Liver (tissue), 9 donors: ENCODE data around the gene SLC17A7. TPM values are rescaled to one million over a fixed set of nuclear protein-coding genes. Genes with fewer than 3 reads are reported as not detected.

ENCODE experiments used
- DNase-seq: peaks from one replicate; pipeline ENCODE4 v3.0.0-alpha.2; 2017; ENCODE audit warnings: low spot score
- H3K27ac ChIP-seq, 2 donors: one replicate each; pipeline ENCODE4 v1.7.0; 2013; ENCODE audit warnings: inconsistent platforms in 2 of 2, low read length in 2 of 2, control low read depth in 1 of 2, low read depth in 1 of 2, mild to moderate bottlenecking in 1 of 2
- H3K27me3 ChIP-seq, 4 donors: one replicate each; pipeline versions ENCODE4 v1.6.1 to v1.7.0; 2013; ENCODE audit warnings: low read length in 3 of 4, inconsistent platforms in 1 of 4, mild to moderate bottlenecking in 1 of 4, moderate library complexity in 1 of 4; ENCODE audit not compliant: control insufficient read depth in 4 of 4, insufficient read depth in 4 of 4
- H3K36me3 ChIP-seq, 4 donors: one replicate each; pipeline versions ENCODE4 v1.6.1 to v1.7.0; 2013; ENCODE audit warnings: low read length in 3 of 4, mild to moderate bottlenecking in 3 of 4, low read depth in 1 of 4, moderate library complexity in 1 of 4; ENCODE audit not compliant: control insufficient read depth in 4 of 4, insufficient read depth in 3 of 4
- H3K4me1 ChIP-seq, 4 donors: one replicate each; pipeline versions ENCODE4 v1.6.1 to v1.7.0; 2013; ENCODE audit warnings: low read length in 3 of 4, mild to moderate bottlenecking in 3 of 4, moderate library complexity in 1 of 4; ENCODE audit not compliant: control insufficient read depth in 4 of 4, insufficient read depth in 4 of 4
- H3K4me3 ChIP-seq, 3 donors: one replicate each; pipeline versions ENCODE4 v1.6.1 to v1.7.0; 2013; ENCODE audit warnings: low read length in 3 of 3, control low read depth in 1 of 3, low read depth in 1 of 3, mild to moderate bottlenecking in 1 of 3
- H3K9ac ChIP-seq, 2 donors: one replicate each; pipeline ENCODE4 v1.7.0; 2013; ENCODE audit warnings: low read length in 2 of 2, mild to moderate bottlenecking in 2 of 2, moderate library complexity in 2 of 2, control low read depth in 1 of 2, low read depth in 1 of 2
- H3K9me3 ChIP-seq, 4 donors: one replicate each; pipeline versions ENCODE4 v1.6.1 to v1.7.0; 2013; ENCODE audit warnings: low read length in 3 of 4; ENCODE audit not compliant: control insufficient read depth in 4 of 4
- ATF3 ChIP-seq: IDR thresholded peaks from 2 replicates; pipeline ENCODE4 v1.6.1; 2016; ENCODE audit warnings: antibody characterized with exemption
- CTCF ChIP-seq: fragments of 150-350 bp; IDR thresholded peaks from 2 replicates; pipeline ENCODE4 v1.5.1; 2017; ENCODE audit warnings: improper control_type of control experiment, low read depth, low read length; ENCODE audit not compliant: missing input control
- EGR1 ChIP-seq, 2 donors: IDR thresholded peaks; 2 replicates each; pipeline ENCODE4 v1.6.1; 2016 to 2018; ENCODE audit warnings: antibody characterized with exemption in 2 of 2, low read depth in 2 of 2
- FOXA1 ChIP-seq: IDR thresholded peaks from 2 replicates; pipeline ENCODE4 v1.6.1; 2016; ENCODE audit warnings: antibody characterized with exemption
- FOXA2 ChIP-seq: IDR thresholded peaks from 2 replicates; pipeline ENCODE4 v1.6.1; 2016; ENCODE audit warnings: antibody characterized with exemption
- GABPA ChIP-seq, 2 donors: IDR thresholded peaks in 1 of 2; conservative IDR thresholded peaks in 1 of 2; 2 replicates each; pipeline ENCODE4 v1.6.1; 2016; ENCODE audit warnings: antibody characterized with exemption in 2 of 2, mild to moderate bottlenecking in 1 of 2, moderate library complexity in 1 of 2
- HNF4A ChIP-seq, 2 donors: conservative IDR thresholded peaks; 2 replicates each; pipeline ENCODE4 v1.6.1; 2016; ENCODE audit warnings: antibody characterized with exemption in 2 of 2, mild to moderate bottlenecking in 2 of 2
- HNF4G ChIP-seq: IDR thresholded peaks from 2 replicates; pipeline ENCODE4 v1.6.1; 2016; ENCODE audit warnings: antibody characterized with exemption
- JUND ChIP-seq, 2 donors: IDR thresholded peaks; 2 replicates each; pipeline ENCODE4 v1.6.1; 2016; ENCODE audit warnings: antibody characterized with exemption in 2 of 2
- MAX ChIP-seq: IDR thresholded peaks from 2 replicates; pipeline ENCODE4 v1.6.1; 2016; ENCODE audit warnings: antibody characterized with exemption
- NR2F2 ChIP-seq: IDR thresholded peaks from 2 replicates; pipeline ENCODE4 v1.6.1; 2016; ENCODE audit warnings: antibody characterized with exemption
- RAD21 ChIP-seq, 2 donors: IDR thresholded peaks; 2 replicates each; pipeline ENCODE4 v1.6.1; 2016; ENCODE audit warnings: antibody characterized with exemption in 2 of 2, mild to moderate bottlenecking in 2 of 2
- RXRA ChIP-seq, 2 donors: IDR thresholded peaks; 2 replicates each; pipeline ENCODE4 v1.6.1; 2017 to 2018; ENCODE audit warnings: antibody characterized with exemption in 2 of 2, mild to moderate bottlenecking in 1 of 2
- SP1 ChIP-seq: IDR thresholded peaks from 2 replicates; pipeline ENCODE4 v1.6.1; 2018; ENCODE audit warnings: antibody characterized with exemption, mild to moderate bottlenecking
- TAF1 ChIP-seq: conservative IDR thresholded peaks from 2 replicates; pipeline ENCODE4 v1.6.1; 2016; ENCODE audit warnings: antibody characterized with exemption, mild to moderate bottlenecking
- YY1 ChIP-seq: IDR thresholded peaks from 2 replicates; pipeline ENCODE4 v1.6.1; 2016; ENCODE audit warnings: antibody characterized with exemption, mild to moderate bottlenecking
- ZBTB33 ChIP-seq: IDR thresholded peaks from 2 replicates; pipeline ENCODE4 v1.6.1; 2016; ENCODE audit warnings: antibody characterized with exemption
- WGBS: extraction: QIAGEN DNeasy Blood & Tissue Kit; methylation state at CpG from one replicate; pipeline ENCODE4 v1.1.7; 2013; 5-methylcytosine and 5-hydroxymethylcytosine counted together
- polyA plus RNA-seq, 2 donors: library from polyadenylated mRNA; stranded (reverse) in 1 of 2; unstranded in 1 of 2; fragments of 200-250 nt in 1 of 2; fragments of >200 nt in 1 of 2; fragmentation: Nextera tagmentation in 1 of 2; extraction: Ambion mirVana in 1 of 2; gene quantifications; one replicate each; pipeline versions ENCODE4 v1.2.1 to v1.2.3, GENCODE V29; 2013 to 2015
- total RNA-seq, 2 donors: library from RNA; depleted of rRNA; stranded (reverse); fragments of >200 nt; gene quantifications; one replicate each; pipeline ENCODE4 v1.2.3, GENCODE V29; 2014
- donor health status: healthy.
- donor health status: healthy.
- donor health status: healthy.
- donor health status: healthy.
- donor health status: healthy.

Gene SLC17A7
- total and polyA plus RNA-seq, 4 donors = 0.06 to 0.08 TPM; not detected in 2

GRCh38 chr19:49439836-49440235 lies 1.5 kb downstream of the SLC17A7 start:
- H3K4me3 ChIP-seq = no peak overlapping the region
- no peak overlapping the region for H3K9ac ChIP-seq
- no peak for DNase-seq
- no peaks in the 10 kb centered on the region for H3K36me3 ChIP-seq
- 37% methylated on average over 6 of the region's 6 CpGs for WGBS
- no peaks in the 10 kb centered on the region for H3K9me3 ChIP-seq
- peaks cover 0 to 3% (median 3%) of the 10 kb centered on the region in 4 donors for H3K27me3 ChIP-seq
- peaks cover 0 to 8% (median 3%) of the 10 kb centered on the region in 4 donors for H3K4me1 ChIP-seq
- TF ChIP-seq ZBTB33 = no peak
- TF ChIP-seq EGR1 (IDR thresholded peaks at IDR 0.05; ENCODE audit: low read depth in 2 of 2) = no peak
- no peak for TF ChIP-seq SP1
- no peak for TF ChIP-seq HNF4G
- no peak for TF ChIP-seq NR2F2
- no peak for TF ChIP-seq FOXA2
- no peak for TF ChIP-seq RXRA (IDR thresholded peaks at IDR 0.05)
- TF ChIP-seq ATF3 = no peak
- no peak for TF ChIP-seq FOXA1
- TF ChIP-seq YY1 = no peak
- no peak for TF ChIP-seq TAF1
- no peak for TF ChIP-seq GABPA (IDR thresholded peaks at IDR 0.05 in 1 of 2, conservative IDR thresholded peaks at IDR 0.05 in 1 of 2)
- no peak for TF ChIP-seq RAD21 (IDR thresholded peaks at IDR 0.05)
- no peak for TF ChIP-seq JUND (IDR thresholded peaks at IDR 0.05)
- no peak for TF ChIP-seq MAX
- TF ChIP-seq HNF4A (conservative IDR thresholded peaks at IDR 0.05) = no peak
- TF ChIP-seq CTCF = no peak
- H3K27ac ChIP-seq = no peak overlapping the region

GRCh38 chr19:49438261-49438660 lies 3.1 kb downstream of the SLC17A7 start:
- no peaks in the 10 kb centered on the region for H3K9me3 ChIP-seq
- TF ChIP-seq EGR1 (IDR thresholded peaks at IDR 0.05; ENCODE audit: low read depth in 2 of 2) (no peak), SP1 (no peak), HNF4A (conservative IDR thresholded peaks at IDR 0.05) (no peak), CTCF (no peak), RAD21 (IDR thresholded peaks at IDR 0.05) (no peak), JUND (IDR thresholded peaks at IDR 0.05) (no peak), MAX (no peak), FOXA2 (no peak), ZBTB33 (no peak), GABPA (IDR thresholded peaks at IDR 0.05 in 1 of 2, conservative IDR thresholded peaks at IDR 0.05 in 1 of 2) (no peak)
- H3K4me1 ChIP-seq = peaks cover 0 to 4% (median 2%) of the 10 kb centered on the region in 4 donors
- H3K27me3 ChIP-seq = peaks cover 3 to 8% (median 4%) of the 10 kb centered on the region in 4 donors
- no peak overlapping the region for H3K4me3 ChIP-seq
- WGBS = 13% methylated on average over 6 of the region's 6 CpGs
- no peaks in the 10 kb centered on the region for H3K36me3 ChIP-seq
- no peak overlapping the region for H3K9ac ChIP-seq
- no peak for DNase-seq
- no peak overlapping the region for H3K27ac ChIP-seq
